Trophoblast cell (in vitro differentiated cells and primary cell): ENCODE results near the gene NR6A1.
A peak's percentile ranks its signal among the peaks of the same experiment; 100 is the strongest.

Experiments used
- DNase-seq, 2 donors: peaks; one replicate each; pipeline ENCODE4 v3.0.0-alpha.2; 2016
- H2AFZ ChIP-seq: 2 replicates; pipeline ENCODE4 v1.6.1; 2013; ENCODE audit warnings: low read length, moderate library complexity, mild to moderate bottlenecking; ENCODE audit not compliant: insufficient read depth, poor library complexity
- H2AK5ac ChIP-seq: 2 replicates; pipeline ENCODE4 v1.6.1; 2013; ENCODE audit warnings: mild to moderate bottlenecking, low read length
- H2BK120ac ChIP-seq: 2 replicates; pipeline ENCODE4 v1.6.1; 2013; ENCODE audit warnings: low read length, mild to moderate bottlenecking, moderate library complexity; ENCODE audit not compliant: insufficient read depth, poor library complexity
- H2BK12ac ChIP-seq: 2 replicates; pipeline ENCODE4 v1.6.1; 2013; ENCODE audit warnings: mild to moderate bottlenecking, low read length, moderate library complexity
- H2BK5ac ChIP-seq: 2 replicates; pipeline ENCODE4 v1.6.1; 2013; ENCODE audit warnings: low read length, low read depth, moderate library complexity, mild to moderate bottlenecking; ENCODE audit not compliant: poor library complexity
- H3K14ac ChIP-seq: 2 replicates; pipeline ENCODE4 v1.6.1; 2013; ENCODE audit warnings: mild to moderate bottlenecking, low read length
- H3K18ac ChIP-seq: 2 replicates; pipeline ENCODE4 v1.6.1; 2013; ENCODE audit warnings: mild to moderate bottlenecking, low read length
- H3K23ac ChIP-seq: 2 replicates; pipeline ENCODE4 v1.6.1; 2013; ENCODE audit warnings: low read length
- H3K27ac ChIP-seq: 2 replicates; pipeline ENCODE4 v1.5.1; 2013; ENCODE audit warnings: low read depth, mild to moderate bottlenecking, inconsistent platforms, low read length, moderate library complexity
- H3K27me3 ChIP-seq: 2 replicates; pipeline ENCODE4 v1.6.1; 2013; ENCODE audit warnings: inconsistent platforms, mild to moderate bottlenecking, low read length, moderate library complexity; ENCODE audit not compliant: insufficient read depth
- H3K36me3 ChIP-seq, 2 experiments: 1 replicate in 1 of 2; 2 replicates in 1 of 2; pipeline ENCODE4 v1.6.1; 2013; ENCODE audit warnings: low read length in 2 of 2, mild to moderate bottlenecking in 2 of 2, moderate library complexity in 1 of 2; ENCODE audit not compliant: insufficient read depth in 2 of 2, control insufficient read depth in 1 of 2
- H3K4ac ChIP-seq: 2 replicates; pipeline ENCODE4 v1.6.1; 2013; ENCODE audit warnings: low read depth, mild to moderate bottlenecking, low read length, moderate library complexity
- H3K4me1 ChIP-seq, 2 experiments: 1 replicate in 1 of 2; 2 replicates in 1 of 2; pipeline ENCODE4 v1.6.1; 2013; ENCODE audit warnings: low read length in 2 of 2, mild to moderate bottlenecking in 2 of 2, moderate library complexity in 1 of 2; ENCODE audit not compliant: insufficient read depth in 2 of 2, control insufficient read depth in 1 of 2
- H3K4me2 ChIP-seq: 2 replicates; pipeline ENCODE4 v1.6.1; 2013; ENCODE audit warnings: inconsistent platforms, mild to moderate bottlenecking, low read length, moderate library complexity
- H3K4me3 ChIP-seq: 2 replicates; pipeline ENCODE4 v1.5.1; 2013; ENCODE audit warnings: mild to moderate bottlenecking, low read depth, low read length, inconsistent platforms
- H3K79me1 ChIP-seq: one replicate; pipeline ENCODE4 v1.6.1; 2013; ENCODE audit warnings: low read length
- H3K79me2 ChIP-seq: 2 replicates; pipeline ENCODE4 v1.6.1; 2013; ENCODE audit warnings: low read length, mild to moderate bottlenecking; ENCODE audit not compliant: control insufficient read depth, insufficient read depth, poor library complexity
- H3K9ac ChIP-seq: 2 replicates; pipeline ENCODE4 v1.6.1; 2013; ENCODE audit warnings: mild to moderate bottlenecking, low read length
- H3K9me3 ChIP-seq: 2 replicates; pipeline ENCODE4 v1.6.1; 2013; ENCODE audit warnings: low read depth, mild to moderate bottlenecking, control low read depth, inconsistent platforms, low read length; ENCODE audit not compliant: insufficient read depth
- H4K12ac ChIP-seq: 2 replicates; pipeline ENCODE4 v1.6.1; 2013; ENCODE audit warnings: low read depth, mild to moderate bottlenecking, low read length, moderate library complexity
- H4K8ac ChIP-seq: 2 replicates; pipeline ENCODE4 v1.6.1; 2013; ENCODE audit warnings: low read depth, mild to moderate bottlenecking, low read length, moderate library complexity
- H4K91ac ChIP-seq: one replicate; pipeline ENCODE4 v1.6.1; 2013; ENCODE audit warnings: low read depth, mild to moderate bottlenecking, low read length, moderate library complexity
- WGBS: extraction: QIAGEN DNeasy Blood & Tissue Kit; methylation state at CpG from one replicate; pipeline ENCODE4 v1.1.7; 2013; ENCODE audit warnings: missing lambda C conversion rate; ENCODE audit not compliant: insufficient read length, insufficient coverage; ENCODE audit errors: extremely low coverage; 5-methylcytosine and 5-hydroxymethylcytosine counted together

The NR6A1 gene

DNA sequence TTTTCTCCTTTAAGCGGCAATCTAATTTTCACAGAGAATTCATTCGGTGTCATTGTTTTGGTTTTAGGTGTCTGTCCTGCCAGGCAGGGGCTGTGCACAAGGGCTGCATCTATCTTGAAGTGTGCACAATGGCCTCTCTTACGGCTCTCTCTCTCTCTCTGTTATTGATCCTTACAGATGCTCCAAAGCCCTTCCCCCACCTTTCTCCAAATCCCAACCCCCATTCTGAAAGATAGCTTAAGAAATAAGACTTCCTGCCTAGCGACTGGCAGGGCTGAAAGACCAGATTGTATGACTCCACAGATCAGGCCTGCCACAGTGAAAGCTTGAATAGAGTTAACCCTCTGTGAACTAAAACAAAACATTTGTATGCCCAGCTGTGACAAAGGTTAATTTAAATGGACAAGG, 177.5 kb downstream of the NR6A1 start:
- no CpG with 5 or more reads among the region's 4 CpGs for WGBS
- H3K9ac ChIP-seq, result no peak overlapping the region
- no peaks in the 10 kb centered on the region for H3K9me3 ChIP-seq
- H3K18ac ChIP-seq, result no peak overlapping the region
- H2BK12ac ChIP-seq, result no peak overlapping the region
- H2AK5ac ChIP-seq, result no peak overlapping the region
- peak overlapping the region; percentile 42 for H3K4ac ChIP-seq
- peaks cover 6 to 9% of the 10 kb centered on the region in 2 experiments for H3K4me1 ChIP-seq
- H3K79me2 ChIP-seq, result peaks cover 5% of the 10 kb centered on the region
- H3K79me1 ChIP-seq, result peaks cover 7% of the 10 kb centered on the region
- peak overlapping the region; percentile 46 for H2BK5ac ChIP-seq
- H3K14ac ChIP-seq, result no peak overlapping the region
- H3K27ac ChIP-seq, result peak overlapping the region; percentile 79
- no peaks in the 10 kb centered on the region for H3K27me3 ChIP-seq
- H4K8ac ChIP-seq, result peak overlapping the region; percentile 76
- H3K4me2 ChIP-seq, result peak overlapping the region; percentile 85
- no peak overlapping the region for H2AFZ ChIP-seq
- H3K23ac ChIP-seq, result no peak overlapping the region
- peak overlapping the region; percentile 83 for H2BK120ac ChIP-seq
- DNase-seq, result no peak
- H3K36me3 ChIP-seq, result no peaks in the 10 kb centered on the region
- peak overlapping the region; percentile 55 for H4K91ac ChIP-seq
- H4K12ac ChIP-seq, result peak overlapping the region; percentile 59
- no peak overlapping the region for H3K4me3 ChIP-seq

DNA sequence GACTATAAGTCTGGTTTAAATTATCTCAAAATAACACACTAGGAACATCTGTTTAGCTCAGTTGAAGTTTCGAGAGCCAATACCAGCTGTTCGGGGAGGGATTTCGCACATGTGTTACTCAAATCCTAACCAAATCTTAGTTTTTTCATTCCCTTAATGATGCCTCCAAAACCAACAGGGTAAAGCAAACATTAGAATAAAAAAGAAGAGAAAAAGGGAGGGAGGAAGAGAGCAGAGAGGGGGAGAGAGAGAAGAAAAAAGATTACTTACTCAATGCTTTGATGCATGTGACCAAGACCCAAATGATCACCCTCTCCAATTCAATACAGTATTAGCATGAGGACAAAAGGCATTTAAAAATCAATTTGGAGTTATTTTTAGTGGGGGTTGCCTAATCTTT, 177.9 kb downstream of the NR6A1 start:
- Histone ChIP-seq H3K27me3 (no peaks in the 10 kb centered on the region), H2BK12ac (no peak overlapping the region), H3K14ac (no peak overlapping the region), H3K27ac (peak overlapping the region; percentile 79), H3K23ac (no peak overlapping the region), H3K36me3 (no peaks in the 10 kb centered on the region), H3K4me2 (peak overlapping the region; percentile 85), H3K9ac (no peak overlapping the region), H4K91ac (no peak overlapping the region), H3K79me2 (peaks cover 5% of the 10 kb centered on the region), H3K4me3 (no peak overlapping the region), H3K4me1 (peaks cover 6 to 9% of the 10 kb centered on the region in 2 experiments), H4K12ac (no peak overlapping the region), H4K8ac (no peak overlapping the region), H3K4ac (no peak overlapping the region), H3K9me3 (no peaks in the 10 kb centered on the region), H3K79me1 (peaks cover 7% of the 10 kb centered on the region), H2BK120ac (peak overlapping the region; percentile 22), H2BK5ac (no peak overlapping the region), H3K18ac (no peak overlapping the region), H2AFZ (no peak overlapping the region), H2AK5ac (no peak overlapping the region)
- no peak for DNase-seq
- WGBS, result no CpG with 5 or more reads among the region's 3 CpGs

DNA sequence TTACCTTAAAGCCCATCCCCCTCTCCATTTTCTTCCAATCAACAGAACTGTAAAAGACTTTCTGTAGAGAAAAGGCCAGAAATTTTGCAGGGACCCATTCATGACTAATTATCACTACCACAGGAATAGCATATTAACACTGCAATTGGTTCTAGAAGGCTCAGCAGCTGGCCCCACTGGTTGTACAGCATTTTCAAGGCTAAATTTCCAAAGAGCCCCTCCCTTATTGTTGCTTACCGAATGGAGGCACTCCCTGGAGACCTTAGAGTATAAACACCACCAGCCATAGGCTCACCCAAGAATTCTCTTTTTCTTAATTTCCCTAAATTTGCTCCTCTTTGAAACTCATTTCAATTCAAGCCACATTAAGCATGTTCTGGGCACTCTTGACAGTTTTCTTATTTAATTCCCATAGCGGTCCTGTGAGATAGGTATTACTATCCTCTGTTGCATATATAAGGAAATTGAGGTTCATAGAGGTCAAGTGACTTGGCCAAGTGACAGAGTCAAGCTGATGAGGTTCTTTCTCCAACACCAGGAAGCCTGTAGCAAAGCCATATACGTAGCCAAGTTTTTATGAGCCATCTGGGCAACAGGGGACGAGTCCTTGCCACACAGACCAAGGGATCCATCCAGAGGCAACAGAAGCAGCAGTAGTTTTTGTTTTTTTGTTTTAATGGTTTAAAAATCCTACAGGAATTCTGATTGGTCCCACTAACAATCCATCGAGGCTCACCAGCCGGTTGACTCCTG, 180.0 kb downstream of the NR6A1 start:
- Histone ChIP-seq H2BK12ac (peak overlapping the region; percentile 98), H4K8ac (no peak overlapping the region), H3K14ac (peak overlapping the region; percentile 15), H2BK120ac (peak overlapping the region; percentile 86), H2AFZ (no peak overlapping the region), H2BK5ac (peak overlapping the region; percentile 76), H3K9ac (no peak overlapping the region), H3K79me2 (peaks cover 5% of the 10 kb centered on the region), H3K27ac (no peak overlapping the region), H4K12ac (no peak overlapping the region), H3K9me3 (no peaks in the 10 kb centered on the region), H4K91ac (peak overlapping the region; percentile 80), H3K79me1 (peaks cover 7% of the 10 kb centered on the region), H2AK5ac (peak overlapping the region; percentile 68), H3K4me1 (peaks cover 4 to 6% of the 10 kb centered on the region in 2 experiments), H3K27me3 (no peaks in the 10 kb centered on the region), H3K4me2 (no peak overlapping the region), H3K4ac (peak overlapping the region; percentile 96), H3K18ac (peak overlapping the region; percentile 82), H3K23ac (no peak overlapping the region), H3K4me3 (no peak overlapping the region), H3K36me3 (no peaks in the 10 kb centered on the region)
- DNase-seq, result peak; percentile 75 to 88
- WGBS, result no CpG with 5 or more reads among the region's 6 CpGs

DNA sequence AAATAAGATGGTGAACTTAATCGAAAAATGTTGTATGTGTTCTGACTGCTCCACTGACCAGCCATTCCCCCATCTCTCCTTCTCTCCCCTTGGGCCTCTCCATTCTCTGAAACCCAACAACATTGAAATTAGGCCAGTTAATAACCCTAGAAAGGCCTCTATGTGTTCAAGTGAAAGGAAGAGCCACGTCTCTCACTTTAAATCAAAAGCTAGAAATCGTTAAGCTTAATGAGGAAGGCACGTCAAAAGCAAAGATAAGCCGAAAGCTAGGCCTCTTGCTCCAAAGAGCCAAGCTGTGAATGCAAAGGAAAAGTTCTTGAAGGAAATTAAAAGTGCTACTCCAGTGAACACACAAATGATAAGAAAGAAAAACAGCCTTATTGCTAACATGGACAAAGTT, 186.5 kb downstream of the NR6A1 start:
- Histone ChIP-seq H3K14ac (no peak overlapping the region), H2AFZ (no peak overlapping the region)
- DNase-seq, result no peak

More for the DNA sequence above, 186.5 kb downstream of the NR6A1 start:
- Histone ChIP-seq H3K4ac (no peak overlapping the region), H4K12ac (no peak overlapping the region), H3K79me2 (no peaks in the 10 kb centered on the region), H2BK120ac (no peak overlapping the region), H3K9me3 (no peaks in the 10 kb centered on the region), H2AK5ac (no peak overlapping the region), H3K36me3 (peaks cover 0 to 1% of the 10 kb centered on the region in 2 experiments), H3K9ac (no peak overlapping the region), H3K79me1 (no peaks in the 10 kb centered on the region), H3K27me3 (no peaks in the 10 kb centered on the region), H2BK5ac (no peak overlapping the region), H3K18ac (no peak overlapping the region), H3K23ac (no peak overlapping the region), H3K4me1 (no peaks in the 10 kb centered on the region), H3K27ac (no peak overlapping the region), H2BK12ac (no peak overlapping the region), H3K4me2 (no peak overlapping the region), H3K4me3 (no peak overlapping the region), H4K8ac (no peak overlapping the region), H4K91ac (no peak overlapping the region)
- WGBS, result no CpG with 5 or more reads among the region's 5 CpGs
